AG08395 (cell line): ENCODE measurements around the gene TNFRSF12A.
"Not testable (repeated sequence)": the region's sequence is repeated elsewhere in the genome, so short reads cannot be mapped to it uniquely, and the experiment has no call there.

Source experiments
- DNase-seq: peaks from one replicate; pipeline ENCODE4 v3.0.0; 2012; ENCODE audit warnings: mixed read lengths, low spot score

The TNFRSF12A gene

DNA sequence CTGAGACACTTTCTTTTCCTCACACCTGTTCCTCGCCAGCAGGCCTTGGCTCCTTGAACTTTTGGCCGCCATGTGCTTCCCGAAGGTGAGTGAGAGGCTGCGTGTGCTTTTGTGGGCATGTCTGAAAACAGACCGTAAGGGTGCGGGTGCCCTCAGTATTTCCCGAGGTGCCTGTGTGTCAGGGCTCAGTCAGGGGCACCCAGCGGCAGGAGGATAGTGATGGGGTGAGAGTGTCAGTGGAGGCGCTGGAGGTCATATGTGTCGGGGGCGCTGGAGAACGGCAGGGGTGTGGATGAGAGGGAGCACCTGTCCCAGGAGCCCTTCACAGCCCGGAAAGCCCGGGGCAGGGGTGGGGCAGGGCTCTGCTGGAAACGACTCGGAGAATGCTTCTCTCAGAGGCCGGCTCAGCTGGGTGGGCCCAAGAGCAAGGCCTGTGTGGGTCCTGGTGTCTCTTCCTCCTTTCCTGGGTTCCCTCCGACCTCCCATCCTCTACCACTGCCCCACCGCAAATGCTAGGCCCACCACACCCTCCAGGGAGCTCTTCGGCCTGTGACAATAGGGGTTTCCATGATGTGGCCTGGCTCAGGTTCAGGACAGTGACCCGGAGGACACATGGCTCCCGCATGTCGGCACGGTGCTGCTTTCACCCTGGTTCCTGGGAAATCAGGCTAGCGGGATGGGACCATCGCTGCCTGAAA, 45.7 kb downstream of the TNFRSF12A start:
- DNase-seq: no peak

DNA sequence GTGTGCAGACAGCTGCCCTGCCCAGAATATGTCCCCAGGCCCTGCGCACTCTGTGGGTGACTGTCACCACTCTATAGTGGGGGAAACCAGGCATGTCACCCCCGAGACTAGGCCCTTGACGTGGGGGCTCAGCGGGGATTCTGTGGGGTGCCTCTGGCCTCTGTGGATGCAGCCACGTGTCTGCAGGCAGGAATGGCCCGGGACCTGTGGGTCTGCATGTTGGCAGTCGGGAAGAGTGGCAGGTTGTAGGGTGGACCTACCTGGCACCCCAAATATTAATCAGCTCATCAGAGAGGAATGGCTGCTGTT, 46.2 kb downstream of the TNFRSF12A start:
- no peak for DNase-seq

DNA sequence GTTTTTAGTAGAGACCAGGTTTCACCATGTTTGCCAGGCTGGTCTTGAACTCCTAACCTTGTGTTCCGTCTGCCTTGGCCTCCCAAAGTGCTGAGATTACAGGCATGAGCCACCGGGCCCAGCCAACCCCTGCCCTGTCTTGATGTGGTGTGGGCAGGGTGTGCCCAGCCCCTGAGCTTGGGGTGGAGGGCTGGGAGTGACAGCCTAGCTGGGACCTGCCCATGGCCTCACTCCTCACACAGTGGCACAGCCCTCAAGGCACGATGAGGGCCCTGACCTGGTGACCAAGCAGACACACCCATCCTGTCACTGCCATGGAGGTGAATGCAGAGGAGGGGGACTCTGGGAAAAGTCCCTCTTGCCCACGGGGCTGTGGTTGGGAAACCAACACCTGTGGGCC, 48.3 kb downstream of the TNFRSF12A start:
- DNase-seq: no peak

DNA sequence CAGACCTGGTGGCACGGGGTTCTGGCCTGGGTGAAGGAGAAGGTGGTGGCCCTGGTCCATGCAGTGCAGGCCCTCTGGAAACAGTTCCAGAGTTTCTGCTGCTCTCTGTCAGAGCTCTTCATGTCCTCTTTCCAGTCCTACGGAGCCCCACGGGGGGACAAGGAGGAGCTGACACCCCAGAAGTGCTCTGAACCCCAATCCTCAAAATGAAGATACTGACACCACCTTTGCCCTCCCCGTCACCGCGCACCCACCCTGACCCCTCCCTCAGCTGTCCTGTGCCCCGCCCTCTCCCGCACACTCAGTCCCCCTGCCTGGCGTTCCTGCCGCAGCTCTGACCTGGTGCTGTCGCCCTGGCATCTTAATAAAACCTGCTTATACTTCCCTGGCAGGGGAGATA, 49.0 kb downstream of the TNFRSF12A start:
- not testable (repeated sequence) for DNase-seq

DNA sequence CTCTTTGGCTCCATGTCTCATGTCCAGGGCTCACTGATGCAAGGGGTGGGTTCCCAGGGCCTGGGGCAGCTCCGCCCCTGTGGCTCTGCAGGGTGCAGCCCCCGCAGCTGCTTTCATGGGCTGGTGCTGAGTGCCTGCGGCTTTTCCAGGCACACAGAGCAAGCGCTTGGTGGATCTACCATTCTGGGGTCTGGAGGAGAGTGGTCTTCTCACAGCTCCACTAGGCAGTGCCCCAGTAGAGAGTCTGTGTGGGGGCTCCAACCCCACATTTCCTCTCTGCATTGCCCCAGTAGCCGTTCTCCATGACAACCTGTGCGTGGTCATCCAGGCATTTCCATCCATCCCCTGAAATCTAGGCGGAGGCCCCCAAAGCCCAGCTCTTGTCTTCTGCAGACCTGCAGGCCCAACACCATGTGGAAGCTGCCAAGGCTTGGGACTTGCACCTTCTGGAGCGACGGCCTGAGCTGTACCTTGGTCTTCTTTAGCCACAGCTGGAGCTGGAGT, 50.5 kb downstream of the TNFRSF12A start:
- DNase-seq: no peak

DNA sequence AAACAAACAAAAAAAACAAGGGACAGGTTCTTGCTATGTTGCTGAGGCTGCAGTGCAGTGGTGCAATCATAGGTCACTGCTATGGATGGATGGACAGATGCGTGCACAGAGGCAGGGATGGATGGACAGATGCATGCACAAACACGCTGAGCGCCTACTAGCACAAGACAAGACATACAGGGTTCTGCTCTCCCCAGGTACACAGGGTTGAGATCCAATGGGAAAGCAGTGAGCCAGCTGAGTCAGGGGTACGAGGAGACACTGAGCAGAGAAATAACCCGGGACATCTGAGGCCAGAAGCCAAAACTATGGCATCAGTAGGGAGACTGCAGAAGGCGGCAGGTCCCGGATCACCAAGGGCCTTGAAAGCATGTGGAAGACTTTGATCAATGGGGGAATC, 51.5 kb downstream of the TNFRSF12A start:
- DNase-seq: no peak
